ENCODE results near the gene PSMD6. TPM values are rescaled to one million over a fixed set of nuclear protein-coding genes. Genes with fewer than 3 reads are reported as not detected.

Gene PSMD6
- total and polyA plus RNA-seq, 10 of the 15 experiments (the other 5 are each of a cell fraction or from before 2014, with no cell fraction given) = 68.7 to 199 (median 106) TPM

GRCh38 chr3:64042952-64043351 lies 19.7 kb upstream of the PSMD6 start:
- CTCF ChIA-PET = no interaction called here
- 0% methylated on average over 1 of the region's 1 CpG for WGBS (ENCODE audit: insufficient coverage, insufficient replicate concordance, low lambda C conversion rate, missing lambda C conversion rate)

More at GRCh38 chr3:64042952-64043351, 19.7 kb upstream of the PSMD6 start:
- no TSS peak for BruUV-seq (replicated peaks)
- H3K9me3 ChIP-seq (replicated peaks; ENCODE audit: control insufficient read depth, insufficient read depth, low read length) = no peaks in the 10 kb centered on the region
- intact Hi-C loops (cut with micrococcal nuclease; ENCODE audit: unreplicated experiment) (no loop called here), in situ Hi-C loops (cut with MboI) (no loop called here)
- H3K4me2 ChIP-seq (ENCODE audit: control insufficient read depth, insufficient read depth) = no peak overlapping the region
- H3K4me1 ChIP-seq (ENCODE audit: control insufficient read depth, insufficient read depth, low read length) = no peaks in the 10 kb centered on the region
- no peaks in the 10 kb centered on the region for H4K20me1 ChIP-seq (ENCODE audit: control insufficient read depth, insufficient read depth)
- DNase-seq (ENCODE audit: low read depth, low spot score) = no peak
- H3K4me3 ChIP-seq = no peak overlapping the region
- H3K36me3 ChIP-seq (ENCODE audit: control insufficient read depth in 2 of 2, insufficient read depth in 2 of 2, low read length in 1 of 2) = no peaks in the 10 kb centered on the region
- ChIA-PET RAD21 (ENCODE audit: unreplicated experiment) (no interaction called here), POLR2A (interaction anchor here (1.5 kb wide), 1 partner anchor 10 kb away, joined by 3 read pairs; no protein-coding TSS in a partner anchor), SMC1A (ENCODE audit: uncharacterized antibody, unreplicated experiment) (interaction anchor here (1.2 to 4.5 kb wide), 2 partner anchors 12 to 31 kb away, joined by 4 to 16 read pairs; no protein-coding TSS in a partner anchor)
- peak; percentile 23 for FAIRE-seq
- H3K9ac ChIP-seq (ENCODE audit: control insufficient read depth, insufficient read depth, low read length) = no peak overlapping the region
- no peak for ATAC-seq
- H3K79me2 ChIP-seq (ENCODE audit: control insufficient read depth, insufficient read depth, low read length) = no peaks in the 10 kb centered on the region
- no peak overlapping the region for H3K27ac ChIP-seq (ENCODE audit: control insufficient read depth, insufficient read depth)
- TF ChIP-seq ZBTB11 (CRISPR knock-in tag; IDR thresholded peaks at IDR 0.05) (no peak), SIN3A (IDR thresholded peaks at IDR 0.05; ENCODE audit: low read depth, low read length) (no peak), SPI1 (IDR thresholded peaks at IDR 0.05; ENCODE audit: borderline replicate concordance, insufficient read depth, low read depth, low read length) (no peak), PAX5 (IDR thresholded peaks at IDR 0.05; ENCODE audit: borderline replicate concordance, low read depth, low read length) (no peak), JUND (IDR thresholded peaks at IDR 0.05; ENCODE audit: low read depth, low read length) (no peak), ZNF622 (IDR thresholded peaks at IDR 0.05) (no peak), MLLT1 (IDR thresholded peaks at IDR 0.05) (no peak), BHLHE40 (IDR thresholded peaks at IDR 0.05; ENCODE audit: borderline replicate concordance in 1 of 2, low read depth in 2 of 2, low read length in 1 of 2) (no peak), ZSCAN29 (IDR thresholded peaks at IDR 0.05) (no peak)
- no peak overlapping the region for H2AFZ ChIP-seq (ENCODE audit: control insufficient read depth, low read depth, low read length)
- 0 out of 4 replicates have a peak, but pooled peaks cover 0 to 3% of the 10 kb centered on the region in 2 experiments for H3K27me3 ChIP-seq (replicated peaks in 1 of 2; ENCODE audit: control insufficient read depth in 2 of 2, insufficient read depth in 2 of 2, low read length in 1 of 2)
